K562 (cell line): ENCODE data around the gene EPB41L4B. TPM values are rescaled to one million over a fixed set of nuclear protein-coding genes. Genes with fewer than 3 reads are reported as not detected.

Experiments
- ATAC-seq: fragments of 200-7000 bp; cut with Tn5 transposase; 3 replicates; pipeline ENCODE4 v1.9.1; 2020; ENCODE audit warnings: moderate library complexity
- BruUV-seq: library from RNA; stranded (reverse); fragments of 400-500 nt; replicated peaks from 2 replicates; lab custom pipeline; 2021; lab: Mats Ljungman, UMichigan
- CTCF ChIA-PET: fragments of 300-600 bp; formaldehyde crosslinking; extraction: SDS; loops from one replicate; lab custom pipeline; 2021; ENCODE audit warnings: low intra/inter-chr PET ratio; lab: Yijun Ruan, JAX
- POLR2A ChIA-PET: fragments of 300-600, 350-650 bp; sonication (Branson Sonifier 250); formaldehyde crosslinking; extraction: SDS; loops from one replicate; lab custom pipeline; 2021; ENCODE audit warnings: antibody characterized with exemption, inconsistent platforms; lab: Yijun Ruan, JAX
- DNase-seq, 4 experiments: peaks; one replicate each; pipeline versions ENCODE4 v3.0.0 to v3.0.0-alpha.2; 2011 to 2018; ENCODE audit warnings: low spot score in 3 of 4, mixed read lengths in 3 of 4; ENCODE audit errors: extremely low read depth in 1 of 4
- FAIRE-seq: peaks from 2 replicates; lab custom pipeline; 2011; peaks lifted over from hg19 to GRCh38; lab: Jason Lieb, UNC
- H2AFZ ChIP-seq: 2 replicates; pipeline ENCODE4 v1.6.0; 2011; ENCODE audit warnings: low read depth, low read length, control low read depth, inconsistent platforms
- H3K27ac ChIP-seq: fragments of 200-600 bp; 3 replicates; pipeline ENCODE4 v1.8.0; 2011; ENCODE audit warnings: low read depth, mild to moderate bottlenecking, control low read depth, inconsistent platforms, low read length, moderate library complexity, mixed read lengths; ENCODE audit errors: extremely low read depth
- H3K27me3 ChIP-seq, 2 experiments: fragments of 300-600 bp in 1 of 2; 2 replicates in 1 of 2; 3 replicates in 1 of 2; pipeline versions ENCODE4 v1.6.0 to v1.8.0; 2011; ENCODE audit warnings: inconsistent platforms in 2 of 2, low read length in 2 of 2, mild to moderate bottlenecking in 1 of 2, mixed read lengths in 1 of 2, moderate library complexity in 1 of 2; ENCODE audit not compliant: control insufficient read depth in 2 of 2, insufficient read depth in 2 of 2
- H3K36me3 ChIP-seq: fragments of 300-600 bp; 3 replicates; pipeline ENCODE4 v1.8.0; 2011; ENCODE audit warnings: mild to moderate bottlenecking, low read length, inconsistent platforms; ENCODE audit not compliant: control insufficient read depth, insufficient read depth
- H3K4me1 ChIP-seq, 2 experiments: fragments of 200-600 bp in 1 of 2; replicated peaks in 1 of 2; 2 replicates in 1 of 2; 3 replicates in 1 of 2; pipeline versions ENCODE4 v1.5.1 to v1.8.0; 2011; ENCODE audit warnings: inconsistent platforms in 2 of 2, low read length in 2 of 2, mild to moderate bottlenecking in 1 of 2, mixed read lengths in 1 of 2, moderate library complexity in 1 of 2; ENCODE audit not compliant: control insufficient read depth in 2 of 2, insufficient read depth in 2 of 2
- H3K4me2 ChIP-seq: 2 replicates; pipeline ENCODE4 v1.6.1; 2011; ENCODE audit warnings: low read length, control low read depth, inconsistent platforms, mixed read lengths; ENCODE audit not compliant: insufficient read depth
- H3K4me3 ChIP-seq: fragments of 200-600 bp; sonication (generic), shearing (Covaris generic); 2 replicates; pipeline ENCODE4 v1.5.1; 2016; ENCODE audit warnings: control low read depth, inconsistent platforms
- H3K79me2 ChIP-seq: fragments of 200-600 bp; 3 replicates; pipeline ENCODE4 v1.8.0; 2011; ENCODE audit warnings: low read length, inconsistent platforms; ENCODE audit not compliant: control insufficient read depth, insufficient read depth
- H3K9ac ChIP-seq, 2 experiments: 2 replicates each; pipeline versions ENCODE4 v1.6.0 to v1.6.1; 2011; ENCODE audit warnings: low read depth in 2 of 2, low read length in 2 of 2, control low read depth in 1 of 2, inconsistent platforms in 1 of 2, mild to moderate bottlenecking in 1 of 2, mixed read lengths in 1 of 2; ENCODE audit not compliant: insufficient read depth in 1 of 2
- H3K9me1 ChIP-seq: one replicate; pipeline ENCODE4 v1.6.0; 2011; ENCODE audit warnings: inconsistent platforms, mild to moderate bottlenecking, low read length, moderate library complexity; ENCODE audit not compliant: control insufficient read depth, insufficient read depth
- H3K9me3 ChIP-seq: replicated peaks from 2 replicates; pipeline ENCODE4 v1.5.1; 2011; ENCODE audit warnings: low read depth, low read length, inconsistent platforms; ENCODE audit not compliant: control insufficient read depth, insufficient read depth
- H4K20me1 ChIP-seq: replicated peaks from 2 replicates; pipeline ENCODE4 v1.6.1; 2011; ENCODE audit warnings: low read length, inconsistent platforms, mixed read lengths; ENCODE audit not compliant: control insufficient read depth, insufficient read depth
- EHMT2 ChIP-seq: fragments of 450-650 bp; IDR thresholded peaks from 2 replicates; pipeline ENCODE4 v1.6.1; 2018; ENCODE audit warnings: antibody characterized with exemption
- EP400 ChIP-seq: fragments of 450-650 bp; IDR thresholded peaks from 2 replicates; pipeline ENCODE4 v1.6.1; 2017; ENCODE audit warnings: antibody characterized with exemption, mild to moderate bottlenecking, moderate library complexity
- HDAC8 ChIP-seq: fragments of 450-650 bp; IDR thresholded peaks from 2 replicates; pipeline ENCODE4 v1.6.1; 2016; ENCODE audit warnings: mild to moderate bottlenecking, missing genetic modification characterization, moderate library complexity, missing compliant biosample characterization
- NEUROD1 ChIP-seq: fragments of 150-350 bp; IDR thresholded peaks from 2 replicates; pipeline ENCODE4 v1.6.1; 2014; ENCODE audit warnings: borderline replicate concordance, low read length, low read depth; ENCODE audit not compliant: partially characterized antibody
- POLR2H ChIP-seq: IDR thresholded peaks from 2 replicates; pipeline ENCODE4 v1.6.1; 2016; ENCODE audit warnings: missing genetic modification characterization, low read depth, mild to moderate bottlenecking, control low read depth, missing compliant biosample characterization, moderate library complexity
- RBM14 ChIP-seq: fragments of 200-400 bp; formaldehyde crosslinking; IDR thresholded peaks from 2 replicates; pipeline ENCODE4 v1.6.1; 2018; ENCODE audit warnings: low read depth, mild to moderate bottlenecking, low read length, moderate library complexity, borderline replicate concordance; ENCODE audit not compliant: insufficient read depth
- TBP ChIP-seq: optimal IDR thresholded peaks from 2 replicates; pipeline ENCODE3; 2011; ENCODE audit warnings: low read depth, low read length, improper control_type of control experiment
- TCF7L2 ChIP-seq: fragments of 150-350 bp; IDR thresholded peaks from 2 replicates; pipeline ENCODE4 v1.6.1; 2016; ENCODE audit warnings: low read depth, mild to moderate bottlenecking, low read length, moderate library complexity
- ZNF507 ChIP-seq: conservative IDR thresholded peaks from 2 replicates; pipeline ENCODE4 v1.6.1; 2017; ENCODE audit warnings: missing genetic modification characterization, missing compliant biosample characterization
- ZNF75A ChIP-seq: fragments of 450-650 bp; formaldehyde crosslinking; IDR thresholded peaks from 2 replicates; pipeline ENCODE4 v1.4.0; 2020; ENCODE audit warnings: mild to moderate bottlenecking
- WGBS: fragments of 100-300 bp; shearing (Covaris generic); methylation state at CpG from one replicate; pipeline ENCODE4 v1.1.6; 2016; ENCODE audit warnings: low coverage, mixed read lengths; ENCODE audit not compliant: insufficient coverage; ENCODE audit errors: missing lambda C conversion rate; 5-methylcytosine and 5-hydroxymethylcytosine counted together
- in situ Hi-C: fragments of 300-500 bp; cut with MboI; formaldehyde crosslinking; loops from 4 replicates; pipeline ENCODE4 v1.15.0; 2018; ENCODE audit warnings: inconsistent platforms, mixed read lengths
- intact Hi-C: fragments of 100-400 bp; cut with micrococcal nuclease; formaldehyde crosslinking; loops from 2 replicates; pipeline ENCODE4 v1.14.2; 2022
- polyA plus RNA-seq, 8 experiments: library from polyadenylated mRNA; depleted of rRNA in 4 of 8; stranded (reverse) in 5 of 8; unstranded in 3 of 8; fragments of >200 nt; fragmentation: Nextera tagmentation in 2 of 8; fragmentation: Illumina TruSeq in 1 of 8; extraction: Ambion mirVana in 2 of 8; extraction: Trizol in 1 of 8; gene quantifications; 2 replicates each; pipeline versions ENCODE4 v1.2.1 to v1.2.3, GENCODE V29; 2011 to 2014; ENCODE audit warnings: inconsistent platforms in 1 of 8, missing spikeins in 1 of 8
- total RNA-seq, 7 experiments: library from RNA; depleted of rRNA in 6 of 7; stranded (reverse); fragments of >200 nt in 6 of 7; fragmentation: Illumina TruSeq in 2 of 7; extraction: Trizol in 2 of 7; gene quantifications; 2 replicates each; pipeline versions ENCODE4 v1.2.1 to v1.2.3, GENCODE V29; 2011 to 2021; ENCODE audit warnings: low replicate concordance in 1 of 7
- TF ChIP-seq, protein P1 (sequence below): fragments of 150-350 bp; IDR thresholded peaks from 2 replicates; pipeline ENCODE4 v1.6.1; 2014; ENCODE audit warnings: low read depth, mild to moderate bottlenecking, low read length, borderline replicate concordance
- TF ChIP-seq, protein P2 (sequence below): IDR thresholded peaks from 2 replicates; pipeline ENCODE4 v1.6.1; 2011; ENCODE audit warnings: borderline replicate concordance, low read depth, mild to moderate bottlenecking, moderate library complexity, low read length; ENCODE audit not compliant: insufficient read depth, poor library complexity, severe bottlenecking

Gene EPB41L4B
- total and polyA plus RNA-seq, 9 of the 15 experiments (the other 6 are each of a cell fraction or from before 2014, with no cell fraction given), result 0.09 to 0.38 (median 0.21) TPM

DNA sequence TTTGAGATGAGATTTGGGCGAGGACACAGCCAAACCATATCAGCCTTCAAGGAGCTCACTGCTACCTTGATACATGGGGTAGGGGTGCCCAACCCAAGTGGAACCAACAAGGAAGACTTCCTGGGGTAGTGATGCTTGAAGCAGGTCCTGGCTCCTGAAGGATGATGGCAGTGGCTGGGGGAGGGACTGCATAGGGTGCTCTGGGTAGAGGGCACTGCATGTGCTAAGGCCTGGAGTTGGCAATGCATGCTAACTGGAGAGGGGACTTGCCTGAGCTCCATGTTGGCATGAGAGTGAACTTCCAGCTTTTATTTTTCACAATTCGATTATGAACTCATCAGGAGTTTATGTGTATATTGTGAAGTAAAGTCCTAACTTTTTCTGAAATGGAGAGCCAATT lies 95.2 kb downstream of the EPB41L4B start:
- no peak overlapping the region for H3K4me2 ChIP-seq
- no peak for ATAC-seq
- no peaks in the 10 kb centered on the region for H4K20me1 ChIP-seq
- H3K27me3 ChIP-seq, result peaks cover 5 to 27% of the 10 kb centered on the region in 2 experiments; a peak in 4 of 5 replicates
- TF ChIP-seq ZNF507 (no peak), POLR2H (tag) (no peak), EP400 (no peak), HDAC8 (tag) (no peak), NEUROD1 (no peak), EHMT2 (no peak), TBP (no peak), RBM14 (no peak), ZNF75A (CRISPR knock-in tag) (no peak), TCF7L2 (no peak)
- TF ChIP-seq, protein P1, sequence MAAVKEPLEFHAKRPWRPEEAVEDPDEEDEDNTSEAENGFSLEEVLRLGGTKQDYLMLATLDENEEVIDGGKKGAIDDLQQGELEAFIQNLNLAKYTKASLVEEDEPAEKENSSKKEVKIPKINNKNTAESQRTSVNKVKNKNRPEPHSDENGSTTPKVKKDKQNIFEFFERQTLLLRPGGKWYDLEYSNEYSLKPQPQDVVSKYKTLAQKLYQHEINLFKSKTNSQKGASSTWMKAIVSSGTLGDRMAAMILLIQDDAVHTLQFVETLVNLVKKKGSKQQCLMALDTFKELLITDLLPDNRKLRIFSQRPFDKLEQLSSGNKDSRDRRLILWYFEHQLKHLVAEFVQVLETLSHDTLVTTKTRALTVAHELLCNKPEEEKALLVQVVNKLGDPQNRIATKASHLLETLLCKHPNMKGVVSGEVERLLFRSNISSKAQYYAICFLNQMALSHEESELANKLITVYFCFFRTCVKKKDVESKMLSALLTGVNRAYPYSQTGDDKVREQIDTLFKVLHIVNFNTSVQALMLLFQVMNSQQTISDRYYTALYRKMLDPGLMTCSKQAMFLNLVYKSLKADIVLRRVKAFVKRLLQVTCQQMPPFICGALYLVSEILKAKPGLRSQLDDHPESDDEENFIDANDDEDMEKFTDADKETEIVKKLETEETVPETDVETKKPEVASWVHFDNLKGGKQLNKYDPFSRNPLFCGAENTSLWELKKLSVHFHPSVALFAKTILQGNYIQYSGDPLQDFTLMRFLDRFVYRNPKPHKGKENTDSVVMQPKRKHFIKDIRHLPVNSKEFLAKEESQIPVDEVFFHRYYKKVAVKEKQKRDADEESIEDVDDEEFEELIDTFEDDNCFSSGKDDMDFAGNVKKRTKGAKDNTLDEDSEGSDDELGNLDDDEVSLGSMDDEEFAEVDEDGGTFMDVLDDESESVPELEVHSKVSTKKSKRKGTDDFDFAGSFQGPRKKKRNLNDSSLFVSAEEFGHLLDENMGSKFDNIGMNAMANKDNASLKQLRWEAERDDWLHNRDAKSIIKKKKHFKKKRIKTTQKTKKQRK, result no peak
- TF ChIP-seq, protein P2, sequence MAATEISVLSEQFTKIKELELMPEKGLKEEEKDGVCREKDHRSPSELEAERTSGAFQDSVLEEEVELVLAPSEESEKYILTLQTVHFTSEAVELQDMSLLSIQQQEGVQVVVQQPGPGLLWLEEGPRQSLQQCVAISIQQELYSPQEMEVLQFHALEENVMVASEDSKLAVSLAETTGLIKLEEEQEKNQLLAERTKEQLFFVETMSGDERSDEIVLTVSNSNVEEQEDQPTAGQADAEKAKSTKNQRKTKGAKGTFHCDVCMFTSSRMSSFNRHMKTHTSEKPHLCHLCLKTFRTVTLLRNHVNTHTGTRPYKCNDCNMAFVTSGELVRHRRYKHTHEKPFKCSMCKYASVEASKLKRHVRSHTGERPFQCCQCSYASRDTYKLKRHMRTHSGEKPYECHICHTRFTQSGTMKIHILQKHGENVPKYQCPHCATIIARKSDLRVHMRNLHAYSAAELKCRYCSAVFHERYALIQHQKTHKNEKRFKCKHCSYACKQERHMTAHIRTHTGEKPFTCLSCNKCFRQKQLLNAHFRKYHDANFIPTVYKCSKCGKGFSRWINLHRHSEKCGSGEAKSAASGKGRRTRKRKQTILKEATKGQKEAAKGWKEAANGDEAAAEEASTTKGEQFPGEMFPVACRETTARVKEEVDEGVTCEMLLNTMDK, result no peak
- no peak for FAIRE-seq
- CTCF ChIA-PET, result no interaction called here
- in situ Hi-C loops (no loop called here), intact Hi-C loops (loop anchor here (10.0 kb wide), 1 partner anchor 371 kb away; the partner anchor contains the start of gene ACTL7B)
- no TSS peak for BruUV-seq
- 0% methylated on average over 2 of the region's 2 CpGs for WGBS
- H3K4me1 ChIP-seq, result no peaks in the 10 kb centered on the region
- no peaks in the 10 kb centered on the region for H3K9me1 ChIP-seq
- H3K79me2 ChIP-seq, result no peaks in the 10 kb centered on the region
- H3K9me3 ChIP-seq, result no peaks in the 10 kb centered on the region
- DNase-seq, result no peak
- H2AFZ ChIP-seq, result no peak overlapping the region
- no peak overlapping the region for H3K9ac ChIP-seq
- H3K27ac ChIP-seq, result no peak overlapping the region
- H3K36me3 ChIP-seq, result no peaks in the 10 kb centered on the region
- no peak overlapping the region for H3K4me3 ChIP-seq
- POLR2A ChIA-PET, result no interaction called here
